ENCODE results near the gene LBP. TPM values are rescaled to one million over a fixed set of nuclear protein-coding genes. Genes with fewer than 3 reads are reported as not detected.

The LBP gene
- total RNA-seq, 1 experiment from 2014 or later = 0.52 TPM

- H2BK120ac ChIP-seq (ENCODE audit: low read depth, low read length, poor library complexity, severe bottlenecking) = no peak overlapping the region
- H4K5ac ChIP-seq (ENCODE audit: insufficient read length, low read depth, low read length) = no peak overlapping the region
- no peak overlapping the region for H3K27ac ChIP-seq (ENCODE audit: insufficient read length, low read depth, low read length)
- peaks cover 0 to 2% of the 10 kb centered on the region in 2 experiments; a peak in 1 of 5 replicates for H3K9me3 Mint-ChIP-seq
- H3K18ac ChIP-seq (ENCODE audit: insufficient read length, low read depth, low read length) = no peak overlapping the region
- no peak for TF ChIP-seq CTCF (conservative IDR thresholded peaks at IDR 0.05)
- no peaks in the 10 kb centered on the region for H3K79me1 ChIP-seq (ENCODE audit: insufficient read depth, low read depth, low read length, poor library complexity, severe bottlenecking)
- H4K8ac ChIP-seq (replicated peaks; ENCODE audit: insufficient read length, low read depth, low read length) = no peak overlapping the region
- no peak overlapping the region for H3K56ac ChIP-seq (ENCODE audit: insufficient read length, low read depth, low read length)
- H3T11ph ChIP-seq (ENCODE audit: low read length) = no peak overlapping the region
- H3K36me3 Mint-ChIP-seq (ENCODE audit: insufficient read depth in 1 of 3, low read depth in 3 of 3) = no peaks in the 10 kb centered on the region
- H3K27ac Mint-ChIP-seq = no peak overlapping the region
- H4K20me1 ChIP-seq (ENCODE audit: control insufficient read depth, insufficient read depth, insufficient read length) = no peaks in the 10 kb centered on the region
- no peak overlapping the region for H3K14ac ChIP-seq (ENCODE audit: insufficient read depth, low read length)
- no CpG with 5 or more reads among the region's 3 CpGs for WGBS (ENCODE audit: extremely low coverage, insufficient read length, low lambda C conversion rate)
- H3K9me3 ChIP-seq (ENCODE audit: control insufficient read depth, low read depth, low read length) = no peaks in the 10 kb centered on the region
- H4K91ac ChIP-seq (ENCODE audit: insufficient read length, low read depth, low read length) = no peak overlapping the region
- no peaks in the 10 kb centered on the region for H3K79me2 ChIP-seq (ENCODE audit: insufficient read depth, low read length)
- H2BK12ac ChIP-seq (ENCODE audit: insufficient read length, low read depth, low read length) = no peak overlapping the region
- H2BK20ac ChIP-seq (ENCODE audit: low read depth, low read length, poor library complexity, severe bottlenecking) = no peak overlapping the region
- no peaks in the 10 kb centered on the region for H3K4me1 ChIP-seq (ENCODE audit: insufficient read depth, low read length)
- no peak for DNase-seq
- H3K23ac ChIP-seq (ENCODE audit: insufficient read length, low read depth, low read length) = no peak overlapping the region
- H3K9ac ChIP-seq (ENCODE audit: extremely low read depth, insufficient read length, low read length) = no peak overlapping the region
- no peak overlapping the region for H3K4ac ChIP-seq (ENCODE audit: low read depth, low read length)
- no peak overlapping the region for H3K4me3 Mint-ChIP-seq
- no peak overlapping the region for H2BK5ac ChIP-seq (ENCODE audit: insufficient read length, low read length)
- no peaks in the 10 kb centered on the region for H3K27me3 ChIP-seq (ENCODE audit: insufficient read depth, low read length)
- H2AK5ac ChIP-seq (ENCODE audit: insufficient read length, low read length) = no peak overlapping the region
- no peaks in the 10 kb centered on the region for H3K23me2 ChIP-seq (ENCODE audit: insufficient read length, low read depth, low read length, poor library complexity, severe bottlenecking)
- no peak overlapping the region for H3K4me2 ChIP-seq (ENCODE audit: insufficient read depth, insufficient read length, low read length)
- no peak overlapping the region for H2BK15ac ChIP-seq (ENCODE audit: low read depth, low read length)
- no peaks in the 10 kb centered on the region for H3K27me3 Mint-ChIP-seq (ENCODE audit: low read depth)
- H3K4me1 Mint-ChIP-seq = peaks cover 3 to 5% of the 10 kb centered on the region in 2 experiments; a peak in 2 of 4 replicates
- H2AFZ ChIP-seq (ENCODE audit: low read length) = peak overlapping the region; percentile 95
These were observed 46.1 kb downstream of the LBP start for GRCh38 chr20:38392356-38392755.

All from H9 (cell line).